DND-41 (cell line): ENCODE results near the gene ZNF708.
"Not testable (repeated sequence)": the region's sequence is repeated elsewhere in the genome, so short reads cannot be mapped to it uniquely, and the experiment has no call there.

Experiments used
- ATAC-seq: fragments of 200-7000 bp; cut with Tn5 transposase; 3 replicates; pipeline ENCODE4 v1.9.1; 2021; ENCODE audit warnings: low read depth; ENCODE audit not compliant: insufficient read depth
- DNase-seq: peaks from one replicate; pipeline ENCODE4 v3.0.0-alpha.2; 2020
- H2AFZ ChIP-seq: 2 replicates; pipeline ENCODE4 v1.6.0; 2012; ENCODE audit warnings: low read depth, low read length
- H3K27ac ChIP-seq: 2 replicates; pipeline ENCODE4 v1.5.1; 2012; ENCODE audit warnings: low read length, inconsistent platforms
- H3K27me3 ChIP-seq: fragments of 200-600 bp; sonication (generic); 2 replicates; pipeline ENCODE4 v1.6.0; 2012; ENCODE audit warnings: low read length, mild to moderate bottlenecking, inconsistent platforms; ENCODE audit not compliant: insufficient read depth, poor library complexity
- H3K36me3 ChIP-seq: 2 replicates; pipeline ENCODE4 v1.5.1; 2012; ENCODE audit warnings: low read length, inconsistent platforms; ENCODE audit not compliant: insufficient read depth
- H3K4me1 ChIP-seq: 2 replicates; pipeline ENCODE4 v1.5.1; 2012; ENCODE audit warnings: mild to moderate bottlenecking, low read length; ENCODE audit not compliant: insufficient read depth
- H3K4me2 ChIP-seq: 2 replicates; pipeline ENCODE4 v1.6.0; 2012; ENCODE audit warnings: mild to moderate bottlenecking, moderate library complexity, low read length, inconsistent platforms; ENCODE audit not compliant: insufficient read depth
- H3K4me3 ChIP-seq, 2 experiments: fragments of 200-600 bp in 1 of 2; shearing (Covaris generic) in 1 of 2; 2 replicates each; pipeline ENCODE4 v1.5.1; 2012 to 2016; ENCODE audit warnings: inconsistent platforms in 2 of 2, low read length in 2 of 2, mild to moderate bottlenecking in 2 of 2, low read depth in 1 of 2, moderate library complexity in 1 of 2
- H3K79me2 ChIP-seq: 2 replicates; pipeline ENCODE4 v1.6.0; 2012; ENCODE audit warnings: low read length, inconsistent platforms; ENCODE audit not compliant: insufficient read depth
- H3K9ac ChIP-seq: 2 replicates; pipeline ENCODE4 v1.6.0; 2012; ENCODE audit warnings: low read depth, mild to moderate bottlenecking, inconsistent platforms, low read length, moderate library complexity
- H3K9me3 ChIP-seq: 2 replicates; pipeline ENCODE4 v1.5.1; 2012; ENCODE audit warnings: low read length, moderate library complexity, mild to moderate bottlenecking, inconsistent platforms; ENCODE audit not compliant: insufficient read depth, severe bottlenecking
- H4K20me1 ChIP-seq: 2 replicates; pipeline ENCODE4 v1.6.0; 2012; ENCODE audit warnings: low read length; ENCODE audit not compliant: insufficient read depth
- CTCF ChIP-seq: IDR thresholded peaks from 2 replicates; pipeline ENCODE4 v1.5.1; 2012; ENCODE audit warnings: borderline replicate concordance, low read length, moderate library complexity, mild to moderate bottlenecking; ENCODE audit not compliant: poor library complexity, severe bottlenecking; ENCODE audit errors: extremely low read depth
- EZH2 ChIP-seq: IDR thresholded peaks from 3 replicates; pipeline ENCODE4 v1.6.1; 2012; ENCODE audit warnings: borderline replicate concordance, low read depth, mild to moderate bottlenecking, moderate library complexity, low read length, inconsistent platforms; ENCODE audit not compliant: severe bottlenecking

ZNF708 gene

GRCh38 chr19:21308773-21309172 lies 20.4 kb downstream of the ZNF708 start:
- TF ChIP-seq CTCF (no peak), EZH2 (no peak)
- Histone ChIP-seq H3K9me3 (no peaks in the 10 kb centered on the region), H2AFZ (no peak overlapping the region), H3K9ac (no peak overlapping the region), H3K4me1 (no peaks in the 10 kb centered on the region), H3K27ac (no peak overlapping the region), H3K4me2 (no peak overlapping the region), H4K20me1 (no peaks in the 10 kb centered on the region; the same call in 1 of the 2 replicates), H3K36me3 (peaks cover 62% of the 10 kb centered on the region), H3K27me3 (no peaks in the 10 kb centered on the region), H3K79me2 (peaks cover 45% of the 10 kb centered on the region), H3K4me3 (no peak overlapping the region)
- ATAC-seq (no peak), DNase-seq (no peak)

GRCh38 chr19:21306881-21307479 lies 22.2 kb downstream of the ZNF708 start:
- ATAC-seq, H3K9ac ChIP-seq, H3K27ac ChIP-seq, H3K4me2 ChIP-seq, H3K4me1 ChIP-seq, H3K4me3 ChIP-seq, H3K27me3 ChIP-seq, DNase-seq, H3K9me3 ChIP-seq, H2AFZ ChIP-seq, H4K20me1 ChIP-seq: not testable (repeated sequence)
- H3K79me2 ChIP-seq: peaks cover 27% of the 10 kb centered on the region
- H3K36me3 ChIP-seq: peaks cover 75% of the 10 kb centered on the region

GRCh38 chr19:21293768-21294167 lies 35.4 kb downstream of the ZNF708 start:
- peaks cover 64% of the 10 kb centered on the region for H3K36me3 ChIP-seq
- H3K9me3 ChIP-seq: peaks cover 43% of the 10 kb centered on the region
- H3K4me1 ChIP-seq, H3K4me3 ChIP-seq, H3K9ac ChIP-seq, ATAC-seq, H3K27me3 ChIP-seq, H3K4me2 ChIP-seq, H3K79me2 ChIP-seq, H3K27ac ChIP-seq, H4K20me1 ChIP-seq, DNase-seq, H2AFZ ChIP-seq: not testable (repeated sequence)

GRCh38 chr19:21269813-21270212 lies 59.4 kb downstream of the ZNF708 start:
- H3K4me3 ChIP-seq: no peak overlapping the region
- H3K9me3 ChIP-seq: peaks cover 16% of the 10 kb centered on the region
- no peaks in the 10 kb centered on the region for H3K79me2 ChIP-seq
- H3K4me2 ChIP-seq: no peak overlapping the region
- H3K36me3 ChIP-seq: no peaks in the 10 kb centered on the region
- TF ChIP-seq EZH2: no peak
- no peak for TF ChIP-seq CTCF
- no peak overlapping the region for H3K9ac ChIP-seq
- no peak overlapping the region for H3K27ac ChIP-seq
- H2AFZ ChIP-seq: no peak overlapping the region
- no peaks in the 10 kb centered on the region for H4K20me1 ChIP-seq
- H3K4me1 ChIP-seq: no peaks in the 10 kb centered on the region
- no peaks in the 10 kb centered on the region for H3K27me3 ChIP-seq
- DNase-seq (no peak), ATAC-seq (no peak)
